Activated T-cell treated with anti-CD3 and anti-CD28 coated beads for 48 hours (primary cell): ENCODE measurements around the gene RAB17.
"Not testable (repeated sequence)": the region's sequence is repeated elsewhere in the genome, so short reads cannot be mapped to it uniquely, and the experiment has no call there.

Source experiments
- DNase-seq: peaks from one replicate; pipeline ENCODE4 v3.0.0-alpha.2; 2020; ENCODE audit warnings: low read depth

The RAB17 gene

GRCh38 chr2:237624565-237624964 lies 34.0 kb upstream of the RAB17 start:
- DNase-seq = no peak

- DNase-seq = no peak
Observed at GRCh38 chr2:237623428-237624403, 33.2 kb upstream of the RAB17 start.

GRCh38 chr2:237618449-237618848 lies 27.9 kb upstream of the RAB17 start:
- DNase-seq = no peak

GRCh38 chr2:237617587-237617982 lies 27.1 kb upstream of the RAB17 start:
- no peak for DNase-seq

GRCh38 chr2:237616734-237617586 lies 26.4 kb upstream of the RAB17 start:
- DNase-seq = no peak

GRCh38 chr2:237616373-237616733 lies 25.8 kb upstream of the RAB17 start:
- no peak for DNase-seq

GRCh38 chr2:237615631-237616249 lies 25.2 kb upstream of the RAB17 start:
- DNase-seq = no peak

GRCh38 chr2:237614151-237614720 lies 23.7 kb upstream of the RAB17 start:
- no peak for DNase-seq

- DNase-seq = no peak
Observed at GRCh38 chr2:237613679-237614078, 23.1 kb upstream of the RAB17 start.

- no peak for DNase-seq
Observed at GRCh38 chr2:237612527-237613357, 22.2 kb upstream of the RAB17 start.

- DNase-seq = not testable (repeated sequence)
Observed at GRCh38 chr2:237606522-237606921, 16.0 kb upstream of the RAB17 start.

- DNase-seq = no peak
Observed at GRCh38 chr2:237604960-237605359, 14.4 kb upstream of the RAB17 start.

- no peak for DNase-seq
Observed at GRCh38 chr2:237604391-237604790, 13.9 kb upstream of the RAB17 start.

- DNase-seq = no peak
Observed at GRCh38 chr2:237603718-237604362, 13.3 kb upstream of the RAB17 start.

- no peak for DNase-seq
Observed at GRCh38 chr2:237603049-237603717, 12.6 kb upstream of the RAB17 start.

- DNase-seq = no peak
Observed at GRCh38 chr2:237602409-237602808, 11.9 kb upstream of the RAB17 start.

- no peak for DNase-seq
Observed at GRCh38 chr2:237601453-237602116, 11.1 kb upstream of the RAB17 start.

- no peak for DNase-seq
Observed at GRCh38 chr2:237600205-237600846, 9.8 kb upstream of the RAB17 start.

GRCh38 chr2:237599465-237600110 lies 9.1 kb upstream of the RAB17 start:
- DNase-seq = no peak
